Stimulated activated CD8-positive, alpha-beta memory T cell treated with anti-CD3 and anti-CD28 coated beads, Interleukin-7, amount 100 ng/mL, for 4 hours (primary cell): ENCODE measurements around the gene OXT.

ENCODE experiments used
- DNase-seq, 2 donors: peaks; one replicate each; pipeline ENCODE4 v3.0.0-alpha.2; 2020; ENCODE audit warnings: low read depth in 2 of 2

OXT gene

DNA sequence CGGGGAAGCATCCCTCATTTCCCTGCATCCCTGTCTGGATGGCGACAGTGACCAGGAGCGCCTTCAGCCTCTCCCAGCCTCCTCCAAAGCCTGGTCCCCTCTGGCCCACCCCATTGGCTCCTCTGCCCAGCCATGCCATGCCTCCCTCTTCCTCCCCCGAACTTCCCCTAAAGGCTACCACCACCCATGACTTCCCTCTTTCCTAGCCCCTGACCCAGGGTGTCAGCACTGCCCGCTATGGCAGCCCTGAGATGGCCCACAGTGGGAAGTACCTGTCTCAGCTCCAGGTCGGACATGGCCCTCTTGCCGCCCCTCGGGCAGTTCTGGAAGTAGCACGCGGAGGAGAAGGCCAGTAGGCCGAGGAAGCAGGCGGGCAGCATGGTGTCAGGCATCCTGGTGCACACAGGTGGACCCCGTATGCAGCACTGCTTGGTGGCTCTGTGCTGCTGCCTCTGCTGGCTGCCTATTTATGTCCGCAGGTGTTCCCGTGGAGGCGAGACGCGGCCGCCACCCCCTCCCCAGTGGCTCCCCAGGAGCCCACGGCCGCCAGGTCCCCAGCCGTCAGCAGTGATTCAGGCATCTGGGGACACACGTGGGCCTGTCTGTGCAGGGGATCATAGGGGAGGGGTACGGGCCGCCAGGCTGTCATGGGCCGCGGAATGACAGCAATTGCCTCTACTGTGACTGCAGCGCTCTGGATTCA, 13.0 kb downstream of the OXT start, which contains the start of gene AVP:
Gene AVP (minus strand): TSS at position 442 of the 703 bp plus-strand sequence. CDS start 50 bp downstream, at position 392.
- no peak for DNase-seq

DNA sequence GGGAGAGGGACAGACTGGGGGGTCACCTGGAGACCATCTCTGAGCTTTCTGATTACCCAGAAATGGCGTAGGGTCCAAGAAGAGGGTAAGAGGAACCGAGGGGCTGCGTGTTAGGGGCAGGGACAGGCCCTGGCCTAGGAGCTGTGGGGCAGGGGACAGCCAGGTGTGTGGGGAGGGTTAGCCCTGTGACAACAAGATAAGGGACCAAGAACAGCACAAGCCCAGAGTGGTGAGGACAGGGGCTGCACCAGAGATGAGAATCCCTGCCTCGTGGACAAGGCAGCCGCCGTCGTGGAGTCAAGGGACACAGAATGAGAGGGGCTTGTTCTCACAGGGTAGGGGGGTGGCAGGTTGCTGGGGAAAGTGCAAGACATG, 13.6 kb downstream of the OXT start:
- no peak for DNase-seq

DNA sequence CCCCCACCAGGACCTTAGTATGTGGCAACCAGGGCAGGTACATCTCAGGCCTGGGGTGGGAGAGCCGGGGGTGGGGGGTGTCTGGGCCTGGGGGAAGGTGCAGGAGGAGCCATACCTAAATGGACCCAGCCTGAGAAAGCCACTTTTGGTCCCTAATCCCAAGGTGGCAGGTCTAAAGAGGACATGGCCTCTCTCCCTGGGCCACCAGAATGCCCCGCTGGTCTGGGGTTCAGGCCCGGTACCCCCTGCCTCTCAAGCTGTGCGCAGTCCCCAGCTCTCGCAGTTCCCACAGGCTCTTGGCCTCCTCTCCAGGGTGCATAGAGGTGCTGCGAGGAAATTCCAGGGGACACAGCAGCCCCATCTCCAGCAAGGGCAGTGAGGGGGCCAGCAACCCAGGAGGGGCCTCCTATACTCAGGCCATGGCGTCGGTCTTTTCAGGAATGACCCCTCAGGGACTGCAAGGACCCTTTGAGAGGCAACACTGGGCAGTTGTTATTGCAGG, 14.2 kb downstream of the OXT start:
- no peak for DNase-seq

DNA sequence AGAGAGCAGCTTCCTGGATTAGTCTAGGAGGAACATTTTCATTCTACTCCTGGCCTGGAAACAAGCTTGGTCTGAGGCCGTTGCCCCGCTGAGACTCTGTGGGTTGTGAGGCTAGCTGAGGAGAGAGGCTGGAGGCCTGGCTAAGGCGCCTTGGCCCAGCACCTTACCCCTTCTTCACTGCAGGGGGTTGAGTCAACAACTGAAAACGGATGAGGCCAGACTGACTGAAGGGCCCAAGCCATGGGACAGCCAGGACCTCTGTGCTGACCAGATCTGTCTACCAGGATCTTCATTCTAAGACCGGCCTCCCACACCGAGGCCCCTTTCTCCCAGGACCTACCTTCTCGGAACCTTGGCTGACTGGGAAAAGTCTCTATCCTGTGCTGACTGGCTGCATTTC, 16.6 kb downstream of the OXT start:
- DNase-seq, result no peak

DNA sequence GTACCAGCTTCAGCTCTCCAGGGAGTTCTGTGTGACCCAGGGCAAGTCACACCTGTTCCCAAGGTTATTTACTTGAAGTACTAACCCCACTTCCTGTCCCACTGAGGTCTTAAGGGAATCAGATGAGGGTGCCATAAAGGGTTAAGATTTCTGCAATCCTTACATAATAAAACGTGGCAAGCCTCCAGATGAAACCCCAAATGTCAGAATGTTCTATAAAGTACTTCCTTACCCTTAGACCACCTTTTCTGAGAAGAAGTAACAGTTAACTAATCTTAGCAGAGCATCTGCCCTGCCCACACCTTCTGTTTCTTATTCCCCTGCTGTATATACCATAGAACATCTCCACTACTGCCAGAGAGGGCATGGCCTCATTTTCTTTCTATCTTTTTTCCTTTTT, 19.1 kb downstream of the OXT start:
- DNase-seq, result no peak

DNA sequence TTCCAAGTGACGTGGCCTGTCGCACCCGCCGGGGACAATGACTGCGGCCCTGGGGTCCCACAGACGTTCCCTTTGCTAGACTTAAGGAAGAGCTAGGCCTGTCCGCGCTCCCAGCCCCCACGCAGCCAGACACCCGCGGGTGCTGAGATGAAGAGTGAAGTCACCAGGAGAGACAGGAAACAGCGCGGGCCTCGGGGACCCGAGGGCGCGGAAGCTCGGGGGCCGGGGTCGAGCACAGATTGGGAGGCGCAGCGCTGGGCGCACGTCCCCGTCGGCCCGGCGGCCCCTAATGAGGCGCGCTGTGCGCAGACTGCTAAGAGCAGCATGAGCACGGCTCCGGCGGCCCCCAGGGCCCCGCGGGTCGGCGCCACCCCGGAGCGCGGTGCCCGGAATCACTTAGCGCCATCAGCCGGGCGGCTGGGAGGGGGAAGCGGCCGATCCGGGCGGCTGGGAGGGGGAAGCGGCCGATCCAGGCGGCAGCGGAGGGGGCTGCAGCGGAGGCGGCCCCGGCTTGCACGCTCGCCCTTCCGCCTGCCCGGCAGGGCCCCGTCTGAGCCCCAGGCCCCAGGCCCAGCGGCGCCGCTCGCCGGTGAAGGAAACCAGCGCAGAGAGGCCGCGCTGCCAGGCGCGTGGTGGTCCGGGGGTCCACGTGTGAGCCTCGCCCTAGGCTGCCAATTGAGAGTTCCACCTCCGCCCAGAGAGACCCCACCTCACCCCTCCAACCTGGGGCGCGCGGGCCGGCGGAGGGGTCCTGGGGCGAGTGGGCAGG, 21.4 kb downstream of the OXT start:
- DNase-seq, result peak in 1 of 2 donors; percentile 40

DNA sequence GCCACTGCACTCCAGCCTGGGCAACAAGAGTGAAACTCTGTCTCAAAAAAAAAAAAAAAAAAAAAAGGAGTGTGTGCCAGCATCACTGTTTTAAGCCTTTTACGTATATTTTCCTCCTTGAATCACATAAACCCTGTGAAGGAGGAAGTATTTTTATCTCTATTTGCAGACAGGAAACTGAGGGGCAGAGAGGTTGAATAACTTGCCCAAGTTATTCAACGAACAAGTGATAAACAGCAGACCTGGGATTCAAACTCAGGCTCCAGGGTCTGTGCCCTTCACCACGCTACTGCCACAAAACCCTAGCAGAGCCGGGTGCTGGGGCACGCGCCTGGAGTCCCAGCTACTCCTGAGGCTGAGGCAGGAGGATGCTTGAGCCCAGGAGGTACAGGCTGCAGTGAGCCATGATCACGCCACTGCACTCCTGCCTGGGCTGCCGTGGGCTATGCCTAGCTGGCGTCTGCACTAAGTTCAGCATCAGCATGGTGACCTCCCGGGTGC, 22.5 kb downstream of the OXT start:
- DNase-seq, result no peak

DNA sequence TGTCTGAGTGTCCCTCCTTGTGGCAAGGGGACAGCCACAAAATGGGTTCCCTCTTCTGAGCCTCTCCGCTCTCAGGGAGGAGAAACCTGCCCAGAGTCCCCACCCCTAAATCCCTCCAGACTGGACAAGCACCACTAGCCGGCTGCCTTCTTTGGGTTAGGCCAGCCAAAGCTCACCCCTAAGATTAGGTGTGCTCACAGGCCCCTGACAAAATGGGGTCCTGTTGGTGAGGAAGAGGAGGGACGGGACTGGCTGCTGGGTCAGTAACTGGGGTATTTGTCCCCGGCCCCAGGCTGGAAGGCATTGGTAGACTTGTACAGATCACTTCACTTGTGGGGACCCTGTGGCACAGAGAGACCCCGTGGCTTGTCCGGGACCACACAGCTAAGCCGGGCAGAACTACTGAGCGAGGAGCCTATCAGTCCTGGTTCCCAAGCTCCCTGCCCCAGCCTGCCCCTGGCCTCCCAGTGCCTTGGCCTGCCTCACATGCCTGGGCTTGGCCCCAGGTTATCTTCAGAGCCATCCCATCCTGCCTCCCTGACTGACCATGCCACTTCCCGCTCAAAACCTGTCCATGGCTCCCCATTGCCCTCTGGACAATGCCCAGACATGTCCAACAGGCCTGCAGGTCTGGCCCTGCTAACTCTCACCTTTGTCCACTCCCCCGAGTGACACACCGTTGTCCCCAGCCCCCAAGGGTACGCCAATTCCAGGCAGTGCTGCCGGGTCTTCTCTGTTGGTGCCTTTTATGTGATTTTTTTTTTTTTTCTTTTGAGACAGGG, 23.6 kb downstream of the OXT start:
- no peak for DNase-seq

DNA sequence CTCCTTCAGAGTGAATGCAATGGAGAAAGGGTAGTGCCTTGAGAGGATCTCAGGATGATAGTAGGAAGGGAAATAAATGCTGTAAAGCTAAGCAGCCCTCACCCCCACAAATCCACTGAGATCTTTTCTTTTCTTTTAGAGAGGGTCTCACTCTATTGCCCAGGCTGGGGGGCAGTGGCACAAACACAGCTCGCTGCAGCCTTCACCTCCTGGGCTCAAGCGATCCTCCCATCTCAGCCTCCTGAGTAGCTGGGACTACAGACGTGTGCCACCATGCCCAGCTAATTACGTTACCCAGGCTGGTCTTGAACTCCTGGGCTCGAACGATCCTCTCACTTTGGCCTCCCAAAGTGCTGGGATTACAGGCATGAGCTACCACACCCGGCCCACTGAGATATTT, 29.1 kb downstream of the OXT start:
- DNase-seq, result no peak

DNA sequence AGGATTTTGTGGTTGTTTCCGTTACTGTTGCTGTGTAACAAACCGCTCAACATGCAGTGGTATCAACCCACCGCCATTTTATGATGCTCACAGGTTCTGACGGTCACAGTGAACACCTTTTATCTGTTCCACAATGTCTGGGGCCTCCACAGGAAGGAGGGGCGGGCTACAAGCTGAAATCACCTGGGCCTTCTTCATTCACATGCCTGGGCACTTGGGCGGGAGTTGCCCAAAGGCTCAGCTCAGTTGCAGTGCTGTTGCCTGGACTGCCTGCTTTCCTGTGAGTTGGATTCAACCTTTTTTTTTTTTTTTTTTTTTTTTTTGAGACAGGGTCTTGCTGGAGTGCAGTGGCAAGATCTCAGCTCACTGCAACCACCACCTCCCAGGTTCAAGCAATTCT, 29.8 kb downstream of the OXT start:
- no peak for DNase-seq

DNA sequence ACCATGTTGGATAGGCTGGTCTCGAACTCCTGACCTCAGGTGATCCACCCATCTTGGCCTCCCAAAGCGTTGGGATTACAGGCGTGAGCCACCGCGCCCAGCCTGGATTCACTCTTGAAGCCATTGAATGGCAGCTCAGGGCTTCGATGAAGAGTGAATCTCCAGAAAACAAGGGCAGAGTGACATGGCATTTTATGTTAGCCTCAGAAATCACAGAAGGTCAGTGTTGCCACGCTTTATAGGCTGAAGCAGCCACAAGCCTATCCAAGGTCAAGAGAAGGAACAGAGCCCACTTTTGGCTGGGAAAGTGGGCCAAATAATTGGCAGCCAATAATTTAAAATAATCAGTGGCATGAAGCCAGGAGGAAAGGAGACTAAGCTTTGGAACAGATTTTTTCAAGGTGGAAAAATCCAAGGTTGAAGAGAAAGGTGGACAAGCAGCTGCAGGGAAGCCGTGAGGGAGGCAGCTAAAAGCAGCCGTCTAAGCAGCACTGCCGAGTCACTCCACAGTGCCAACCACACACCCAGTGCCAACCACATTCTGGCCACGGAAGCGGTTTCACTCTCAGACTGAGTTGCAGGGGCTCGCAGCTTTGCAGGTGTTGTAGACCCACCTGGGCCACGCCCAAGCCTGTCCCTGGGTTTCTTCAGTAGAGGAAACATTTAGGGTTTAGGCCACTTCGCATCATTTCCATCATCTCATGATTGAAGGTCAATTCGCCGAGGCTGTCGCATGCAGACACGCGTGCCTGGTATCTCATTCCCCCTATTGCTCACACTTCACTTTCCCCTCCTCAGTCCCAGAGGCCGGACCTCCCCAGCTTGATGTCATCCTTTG, 30.5 kb downstream of the OXT start:
- DNase-seq, result peak; percentile 25 to 41

DNA sequence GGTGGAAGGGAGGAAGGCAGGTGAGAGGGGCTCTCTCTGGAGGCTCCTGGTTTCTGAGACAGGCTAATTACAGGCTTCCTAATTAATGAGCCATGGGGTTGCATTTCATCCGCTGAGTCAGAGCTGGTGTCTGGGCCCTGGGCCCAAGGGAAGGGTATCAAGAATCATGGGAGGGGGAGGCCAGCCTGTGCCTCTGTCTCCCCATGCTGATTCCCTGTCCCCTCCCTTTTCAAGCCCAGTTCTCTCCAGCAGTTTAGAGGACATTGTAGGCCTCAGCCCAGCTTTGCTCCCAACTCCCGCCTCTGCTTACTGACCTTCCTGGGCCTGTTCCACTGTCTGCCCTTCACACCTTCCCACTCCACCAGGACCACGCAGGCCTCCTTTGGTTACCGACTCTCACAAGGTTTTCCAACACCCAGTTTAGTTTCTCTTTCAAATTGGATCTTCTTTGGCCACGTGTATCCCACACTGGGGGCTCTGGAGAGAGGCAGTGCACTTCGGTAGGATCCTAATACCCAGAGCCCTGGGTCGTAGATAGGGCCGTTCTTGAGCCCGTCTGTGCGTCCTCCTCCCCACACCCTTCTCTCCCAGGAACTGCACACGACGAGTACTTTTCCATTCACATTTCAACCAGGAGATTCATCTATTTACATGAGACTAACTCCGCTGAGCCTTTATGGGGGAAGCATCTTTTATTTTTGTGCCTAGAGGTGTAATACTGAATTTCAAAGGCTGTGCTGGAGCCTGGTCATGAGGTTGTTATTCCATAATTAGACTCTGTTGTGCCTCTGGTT, 31.4 kb downstream of the OXT start:
- no peak for DNase-seq

DNA sequence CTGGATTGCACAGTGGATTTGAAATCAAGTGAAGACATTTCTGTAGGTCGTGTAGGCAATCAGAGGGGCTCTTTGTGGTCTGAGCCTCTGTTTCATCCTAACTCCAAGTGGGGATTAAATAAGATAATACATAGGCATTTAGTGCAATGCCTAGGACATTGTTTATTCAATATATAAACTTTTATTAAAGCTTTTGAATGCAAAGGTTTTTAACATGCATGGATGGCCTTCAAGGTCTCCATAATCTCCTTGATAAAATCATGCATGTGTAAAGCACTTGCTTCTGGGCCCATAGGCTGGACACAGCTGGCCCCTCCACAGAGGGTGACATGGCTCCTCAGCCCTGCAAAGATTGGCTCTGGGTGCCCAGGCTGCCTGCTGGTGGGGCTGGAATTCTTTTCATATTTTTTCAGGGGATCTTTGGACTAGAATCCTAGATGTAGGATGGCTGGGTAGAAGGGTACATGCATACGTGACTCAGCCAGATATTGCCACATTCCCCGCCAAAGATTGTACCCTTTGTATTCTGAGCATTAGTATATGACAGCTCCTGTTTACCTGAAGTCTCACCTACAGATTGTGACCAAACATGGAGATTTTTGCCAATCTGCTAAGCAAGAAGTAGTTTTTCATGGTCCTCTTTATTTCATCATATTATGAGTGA, 32.1 kb downstream of the OXT start:
- no peak for DNase-seq

DNA sequence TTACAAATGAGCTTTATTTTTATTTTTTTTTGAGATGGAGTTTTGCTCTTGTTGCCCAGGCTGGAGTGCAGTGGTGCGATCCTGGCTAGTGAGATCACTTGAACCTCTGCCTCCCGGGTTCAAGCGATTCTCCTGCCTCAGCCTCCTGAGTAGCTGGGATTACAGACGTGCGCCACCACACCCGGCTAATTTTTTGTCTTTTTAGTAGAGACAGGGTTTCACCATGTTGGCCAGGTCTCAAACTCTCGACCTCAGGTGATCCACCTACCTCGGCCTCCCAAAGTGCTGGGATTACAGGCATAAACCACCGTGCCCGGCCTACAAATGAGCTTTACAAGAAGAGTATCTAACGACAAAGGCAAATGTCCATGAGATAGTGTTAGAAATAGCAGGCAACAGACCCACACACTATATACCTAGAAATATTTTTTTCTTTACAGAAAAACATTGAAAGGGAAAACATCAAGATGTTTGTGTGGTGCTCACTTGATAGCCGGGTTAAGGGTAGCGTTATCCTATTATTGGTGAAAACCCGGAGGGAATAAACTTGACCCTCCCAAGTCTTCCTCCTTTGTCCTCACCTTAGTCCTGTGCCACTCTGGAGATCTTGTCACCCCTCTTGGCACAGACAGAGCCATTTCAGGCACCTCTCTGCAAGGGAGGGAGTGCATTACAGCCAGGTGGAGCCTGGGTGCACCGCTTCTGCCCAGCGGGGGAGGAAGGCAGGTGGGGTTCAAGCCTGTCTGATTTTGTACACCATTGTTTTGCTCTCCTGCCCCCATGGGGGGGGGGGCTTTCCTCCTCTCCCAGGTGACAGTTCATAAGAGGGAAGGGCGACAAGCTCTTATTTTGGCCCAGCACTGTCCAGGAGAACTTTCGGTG, 34.1 kb downstream of the OXT start:
- DNase-seq, result no peak

DNA sequence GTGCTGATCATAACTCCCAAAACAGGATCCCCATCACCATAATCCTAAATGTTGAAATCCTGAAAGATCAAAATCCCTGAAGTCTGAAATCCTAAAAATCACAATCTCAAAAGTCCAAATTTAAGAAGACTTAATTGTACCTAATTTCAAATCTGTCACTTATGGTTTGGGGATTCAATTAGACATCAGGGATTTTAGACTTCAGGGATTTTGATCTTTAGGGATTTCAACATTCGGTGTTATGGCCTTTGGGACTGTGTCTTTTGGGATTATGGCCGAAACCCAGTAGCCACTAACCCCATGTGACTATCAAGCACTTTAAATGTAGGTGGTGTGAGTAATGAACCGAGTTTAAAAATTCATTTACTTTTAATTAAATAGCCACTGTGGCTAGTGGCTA, 34.8 kb downstream of the OXT start:
- no peak for DNase-seq

DNA sequence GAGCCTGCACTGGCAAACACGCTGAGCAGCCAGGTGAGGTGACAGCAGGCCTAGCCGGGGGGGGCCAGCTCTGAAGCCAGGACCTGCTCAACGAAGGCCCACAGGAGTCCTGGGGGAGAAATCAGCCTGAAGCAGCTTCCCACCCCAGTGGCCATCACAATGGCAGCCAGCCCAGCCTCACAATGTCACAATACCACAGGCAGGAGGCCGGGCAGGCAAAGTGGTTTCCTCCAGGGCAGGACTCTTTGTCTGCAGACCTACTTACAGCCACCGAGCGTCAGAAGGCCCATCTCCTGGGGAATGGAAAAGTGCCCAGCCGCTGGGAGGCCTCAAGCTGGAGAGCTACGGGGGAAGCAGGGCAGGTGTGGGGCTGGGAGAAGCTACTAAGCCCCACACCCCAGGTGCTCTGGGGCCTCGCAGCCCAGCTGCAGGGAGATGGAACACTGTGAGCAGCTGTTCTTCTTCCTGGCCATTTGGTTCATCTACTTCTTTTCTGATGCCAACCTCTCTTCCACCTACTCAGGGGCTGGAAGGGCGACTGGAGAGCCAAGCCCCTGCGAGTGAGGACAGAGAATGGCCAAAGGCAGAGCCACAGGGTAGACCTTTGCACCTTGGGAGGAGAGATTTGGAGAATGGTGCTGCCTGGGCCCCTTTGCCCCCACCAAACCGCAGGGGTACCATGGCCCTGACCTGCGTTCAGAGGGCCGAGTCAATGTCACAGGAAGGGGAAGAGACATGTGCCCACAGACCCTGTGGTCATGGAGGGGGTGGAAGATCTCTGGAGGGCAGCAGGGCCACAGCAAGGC, 35.4 kb downstream of the OXT start:
- no peak for DNase-seq

DNA sequence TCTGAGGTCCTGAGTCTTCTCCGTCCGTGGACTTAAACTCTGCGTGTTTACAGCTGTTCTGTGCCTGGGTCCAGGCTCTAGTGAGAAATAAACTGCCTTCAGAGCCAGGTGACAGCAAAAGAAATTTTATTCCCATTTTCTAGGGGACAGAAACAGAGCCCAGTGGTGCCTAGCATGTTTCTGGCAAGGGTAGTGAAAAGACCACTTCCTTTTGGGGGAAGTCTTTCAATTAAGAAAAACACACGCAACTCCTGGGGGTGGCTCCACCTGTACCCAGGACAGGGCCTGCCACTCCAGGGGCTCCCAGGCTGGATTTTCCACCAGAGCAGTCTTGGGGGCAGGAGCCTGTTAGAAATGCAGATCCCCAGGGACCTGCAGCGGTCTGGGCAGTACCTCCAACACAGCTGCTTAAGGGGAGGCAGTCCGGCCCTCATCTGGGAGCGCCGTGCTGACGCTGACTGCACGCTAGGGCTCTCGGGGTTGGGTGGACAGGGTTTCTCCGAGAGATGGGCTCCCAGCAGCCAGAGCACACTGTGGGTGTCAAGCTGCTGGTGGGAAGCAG, 36.1 kb downstream of the OXT start:
- DNase-seq, result no peak
